Omental fat pad (tissue), 4 donors: Measurements from ENCODE around the gene ZBTB8B. TPM values are rescaled to one million over a fixed set of nuclear protein-coding genes. Genes with fewer than 3 reads are reported as not detected.
A peak's percentile ranks its signal among the peaks of the same experiment; 100 is the strongest.
"Not testable (repeated sequence)": the region's sequence is repeated elsewhere in the genome, so short reads cannot be mapped to it uniquely, and the experiment has no call there.

Source experiments
- ATAC-seq: fragments of 150-250 bp; one replicate; pipeline ENCODE4 v1.9.1; 2016; ENCODE audit warnings: mild to moderate bottlenecking, moderate library complexity; ENCODE audit not compliant: low FRiP score
- DNase-seq: peaks from one replicate; pipeline ENCODE4 v3.0.0-alpha.2; 2019; ENCODE audit warnings: low spot score
- total RNA-seq, 4 donors: library from RNA; depleted of rRNA; stranded (reverse); fragments of >200 nt; gene quantifications; one replicate each; pipeline ENCODE4 v1.1.0, GENCODE V29; 2016
- TF ChIP-seq, protein P1 (sequence below), 3 donors: fragments of 450-650 bp; IDR thresholded peaks; one replicate each; pipeline ENCODE4 v1.5.1; 2016 to 2017; ENCODE audit warnings: antibody characterized with exemption in 3 of 3, mild to moderate bottlenecking in 3 of 3, moderate library complexity in 2 of 3

Gene ZBTB8B
- under 1 TPM in 1 of 4 donors, not detected in 3; under 0.01 TPM for total RNA-seq

GRCh38 chr1:32464716-32465577 lies at the start of gene ZBTB8B:
Gene ZBTB8B, plus strand, starts transcription at chr1:32465072. Its CDS starts 5,553 bp downstream, at chr1:32470625.
- DNase-seq, result no peak
- ATAC-seq, result peak; percentile 79
- TF ChIP-seq, protein P1, sequence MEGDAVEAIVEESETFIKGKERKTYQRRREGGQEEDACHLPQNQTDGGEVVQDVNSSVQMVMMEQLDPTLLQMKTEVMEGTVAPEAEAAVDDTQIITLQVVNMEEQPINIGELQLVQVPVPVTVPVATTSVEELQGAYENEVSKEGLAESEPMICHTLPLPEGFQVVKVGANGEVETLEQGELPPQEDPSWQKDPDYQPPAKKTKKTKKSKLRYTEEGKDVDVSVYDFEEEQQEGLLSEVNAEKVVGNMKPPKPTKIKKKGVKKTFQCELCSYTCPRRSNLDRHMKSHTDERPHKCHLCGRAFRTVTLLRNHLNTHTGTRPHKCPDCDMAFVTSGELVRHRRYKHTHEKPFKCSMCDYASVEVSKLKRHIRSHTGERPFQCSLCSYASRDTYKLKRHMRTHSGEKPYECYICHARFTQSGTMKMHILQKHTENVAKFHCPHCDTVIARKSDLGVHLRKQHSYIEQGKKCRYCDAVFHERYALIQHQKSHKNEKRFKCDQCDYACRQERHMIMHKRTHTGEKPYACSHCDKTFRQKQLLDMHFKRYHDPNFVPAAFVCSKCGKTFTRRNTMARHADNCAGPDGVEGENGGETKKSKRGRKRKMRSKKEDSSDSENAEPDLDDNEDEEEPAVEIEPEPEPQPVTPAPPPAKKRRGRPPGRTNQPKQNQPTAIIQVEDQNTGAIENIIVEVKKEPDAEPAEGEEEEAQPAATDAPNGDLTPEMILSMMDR (IDR thresholded peaks at IDR 0.05), result no peak

DNA sequence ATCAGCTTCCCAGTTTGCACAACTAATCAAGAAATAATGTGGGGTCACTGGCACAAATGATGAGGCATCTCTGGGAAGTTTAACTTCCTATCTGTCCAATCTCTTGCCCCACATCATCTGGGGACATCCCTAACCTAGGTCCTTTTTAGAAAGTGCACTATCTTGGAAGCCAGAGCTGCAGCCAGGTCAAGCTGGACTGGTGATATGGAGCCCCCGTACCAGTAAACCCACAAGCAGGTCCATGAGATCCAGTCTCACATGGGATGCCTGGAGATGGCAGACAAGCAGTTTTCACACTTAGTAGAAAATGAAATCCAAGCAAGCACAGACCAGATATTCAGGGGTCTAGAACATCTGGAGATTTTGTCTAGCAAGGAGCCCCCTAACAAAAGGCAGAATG lies 43.1 kb upstream of the ZBTB8B start:
- DNase-seq (no peak), ATAC-seq (no peak)
- TF ChIP-seq, protein P1 (IDR thresholded peaks at IDR 0.05), result no peak

DNA sequence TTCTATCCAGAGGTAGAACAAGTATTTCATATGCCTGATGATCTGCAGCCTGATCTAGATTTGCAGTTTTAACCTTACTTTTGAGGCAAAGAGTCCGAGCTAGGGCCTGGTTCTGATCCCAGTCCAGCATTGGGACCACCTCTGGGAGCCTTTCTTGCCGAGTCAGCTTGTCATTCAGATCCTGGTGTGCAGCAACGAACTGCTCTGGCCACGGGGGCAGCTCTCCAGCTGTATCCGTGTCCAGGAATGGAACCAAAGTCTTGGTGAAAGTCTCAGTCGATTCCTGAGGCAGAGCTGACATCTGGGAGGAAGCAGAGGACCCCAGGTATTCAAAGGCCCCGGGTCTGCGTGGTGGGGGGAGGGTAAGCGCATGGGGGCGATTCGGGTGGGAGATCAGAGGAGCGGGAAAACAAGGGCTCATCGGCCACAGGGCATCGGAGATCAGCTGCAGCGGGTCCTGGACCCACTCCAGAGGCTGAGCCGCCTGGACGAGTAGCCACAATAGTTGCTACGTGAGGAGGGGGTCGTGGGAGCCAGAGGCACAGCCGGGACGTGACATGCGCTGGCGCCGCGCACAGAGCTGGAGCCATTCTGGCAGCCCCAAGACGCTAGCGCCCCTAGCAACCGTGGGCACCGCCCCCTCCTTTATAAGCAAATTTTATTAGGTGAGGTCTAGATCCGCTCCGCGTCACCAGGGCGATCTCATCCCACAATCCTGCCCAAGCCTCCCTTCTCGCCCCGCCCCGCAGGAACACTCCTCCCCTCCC lies 38.2 kb upstream of the ZBTB8B start:
- TF ChIP-seq, protein P1 (IDR thresholded peaks at IDR 0.05), result no peak
- no peak for DNase-seq
- peak; percentile 87 for ATAC-seq

DNA sequence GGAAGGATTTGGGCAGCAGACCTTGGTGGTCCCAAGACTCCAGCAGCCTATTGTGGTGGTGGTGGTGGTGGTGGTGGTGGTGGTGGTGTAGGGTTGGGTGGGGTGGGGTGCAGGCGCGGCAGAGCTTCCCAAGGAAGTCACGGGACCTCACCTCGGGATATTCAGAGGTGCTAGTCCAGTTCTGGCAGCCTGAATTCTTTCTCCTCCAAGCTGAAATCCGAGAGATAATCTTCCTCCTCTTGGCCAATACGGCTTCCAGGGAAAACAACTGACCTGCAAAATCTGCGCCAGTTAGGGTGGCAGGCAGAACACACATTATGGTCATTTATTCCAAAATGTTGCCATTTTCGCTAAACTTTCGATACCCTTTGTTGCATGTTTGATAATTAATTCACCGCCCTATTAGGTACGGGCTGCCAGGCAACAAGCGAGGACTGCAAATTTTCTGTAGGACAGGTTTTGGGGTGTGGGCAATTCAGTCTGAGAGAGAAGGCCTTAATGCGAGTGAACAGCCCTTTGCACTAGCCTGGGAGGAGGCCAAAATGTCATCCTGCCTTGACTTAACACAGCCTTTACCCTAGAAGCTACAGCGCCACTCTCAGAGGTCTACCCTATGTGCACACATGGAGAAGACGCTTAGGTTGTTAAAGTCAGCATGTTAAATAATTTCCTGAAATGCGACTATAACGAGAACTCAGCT lies 37.5 kb upstream of the ZBTB8B start:
- DNase-seq (no peak), ATAC-seq (no peak)
- TF ChIP-seq, protein P1 (IDR thresholded peaks at IDR 0.05), result no peak

DNA sequence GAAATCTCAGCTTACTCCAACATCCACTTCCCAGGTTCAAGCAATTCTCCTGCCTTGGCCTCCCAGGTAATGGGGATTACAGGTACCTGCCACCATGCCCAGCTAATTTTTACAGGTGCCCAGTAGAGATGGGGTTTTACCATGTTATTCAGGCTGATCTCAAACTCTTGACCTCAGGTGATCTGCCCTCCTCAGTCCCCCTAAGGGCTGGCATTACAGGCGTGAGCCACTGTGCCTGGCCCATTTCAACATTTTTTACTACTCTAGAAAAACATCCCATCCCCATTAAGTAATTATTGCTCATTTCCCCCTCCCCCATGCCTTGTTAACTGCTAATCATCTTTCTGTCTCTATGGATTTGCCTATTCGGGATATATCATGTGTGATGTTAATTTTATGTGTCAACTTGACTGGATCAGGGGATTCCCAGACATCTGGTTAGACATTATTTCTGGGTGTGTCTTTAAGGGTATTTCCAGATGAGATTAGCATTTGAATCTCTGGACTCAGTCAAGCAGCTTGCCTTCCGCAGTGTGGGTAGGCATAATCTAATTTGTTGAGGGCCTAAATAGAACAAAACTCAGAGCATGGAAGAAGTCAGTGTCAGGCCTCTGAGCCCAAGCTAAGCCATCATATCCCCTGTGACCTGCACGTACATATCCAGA lies 33.0 kb upstream of the ZBTB8B start:
- TF ChIP-seq, protein P1 (IDR thresholded peaks at IDR 0.05), result no peak
- ATAC-seq (no peak), DNase-seq (no peak)

- no peak for DNase-seq
- TF ChIP-seq, protein P1 (IDR thresholded peaks at IDR 0.05), result no peak
- ATAC-seq, result no peak
Measured at GRCh38 chr1:32438136-32438535, 26.7 kb upstream of the ZBTB8B start.

GRCh38 chr1:32438777-32439176 lies 26.1 kb upstream of the ZBTB8B start:
- not testable (repeated sequence) for ATAC-seq, DNase-seq

- DNase-seq, ATAC-seq: not testable (repeated sequence)
Measured at GRCh38 chr1:32441467-32441866, 23.4 kb upstream of the ZBTB8B start.
